Smooth muscle cell (in vitro differentiated cells): ENCODE results near the gene KRTAP29-1. TPM values are rescaled to one million over a fixed set of nuclear protein-coding genes. Genes with fewer than 3 reads are reported as not detected.

Experiments used
- DNase-seq: peaks from one replicate; lab custom pipeline; 2025; ENCODE audit not compliant: unreplicated experiment; lab: John Stamatoyannopoulos, UW
- H2AFZ ChIP-seq: fragments of 200-600 bp; sonication (generic); 2 replicates; pipeline ENCODE4 v1.6.0; 2016; ENCODE audit warnings: antibody characterized with exemption, low read depth, mild to moderate bottlenecking
- H3F3A ChIP-seq: fragments of 200-600 bp; sonication (generic); 2 replicates; pipeline ENCODE4 v1.6.0; 2017; ENCODE audit warnings: antibody characterized with exemption, low read depth
- H3K27ac ChIP-seq: fragments of 200-600 bp; sonication (generic); 2 replicates; pipeline ENCODE4 v1.5.1; 2016; ENCODE audit warnings: low read depth, mild to moderate bottlenecking
- H3K27me3 ChIP-seq: fragments of 200-600 bp; sonication (generic); 2 replicates; pipeline ENCODE4 v1.6.1; 2016; ENCODE audit warnings: low read depth, mild to moderate bottlenecking
- H3K36me3 ChIP-seq: fragments of 200-600 bp; sonication (generic); 2 replicates; pipeline ENCODE4 v1.5.1; 2016; ENCODE audit warnings: low read depth
- H3K4me1 ChIP-seq: fragments of 200-600 bp; sonication (generic); 2 replicates; pipeline ENCODE4 v1.5.1; 2016; ENCODE audit warnings: low read depth
- H3K4me2 ChIP-seq: fragments of 200-600 bp; sonication (generic); 2 replicates; pipeline ENCODE4 v1.6.0; 2016; ENCODE audit warnings: mild to moderate bottlenecking
- H3K4me3 ChIP-seq: fragments of 200-600 bp; sonication (generic); 2 replicates; pipeline ENCODE4 v1.5.1; 2016; ENCODE audit warnings: mild to moderate bottlenecking
- H3K79me2 ChIP-seq: fragments of 200-600 bp; sonication (generic); 2 replicates; pipeline ENCODE4 v1.6.0; 2016; ENCODE audit warnings: low read depth, mild to moderate bottlenecking
- H3K9ac ChIP-seq: fragments of 200-600 bp; sonication (generic); 2 replicates; pipeline ENCODE4 v1.6.0; 2016; ENCODE audit warnings: low read depth
- H3K9me3 ChIP-seq: fragments of 200-600 bp; sonication (generic); replicated peaks from 2 replicates; pipeline ENCODE4 v1.5.1; 2016; ENCODE audit warnings: low read depth
- H4K20me1 ChIP-seq: fragments of 200-600 bp; sonication (generic); 2 replicates; pipeline ENCODE4 v1.6.0; 2016; ENCODE audit warnings: low read depth
- WGBS: methylation state at CpG from one replicate; pipeline ENCODE4 v1.1.7; 2016; ENCODE audit warnings: low lambda C conversion rate; 5-methylcytosine and 5-hydroxymethylcytosine counted together
- polyA plus RNA-seq: library from polyadenylated mRNA; unstranded; fragments of >200 nt; fragmentation: Nextera tagmentation; extraction: Ambion mirVana; gene quantifications from 2 replicates; pipeline ENCODE4 v1.2.1, GENCODE V29; 2016
- small RNA-seq: library from RNA; depleted of rRNA; stranded (forward); fragments of <200 nt; gene quantifications from one replicate; pipeline ENCODE3, GENCODE V24; 2014
- total RNA-seq: library from RNA; depleted of rRNA; stranded (reverse); fragments of >200 nt; gene quantifications from 2 replicates; pipeline ENCODE4 v1.2.3, GENCODE V29; 2014
- TF ChIP-seq, protein P1 (sequence below): fragments of 200-600 bp; sonication (generic); IDR thresholded peaks from 2 replicates; pipeline ENCODE4 v1.5.1; 2017; ENCODE audit warnings: borderline replicate concordance, mild to moderate bottlenecking, antibody characterized with exemption; ENCODE audit not compliant: insufficient read depth, poor library complexity, severe bottlenecking

Gene KRTAP29-1
- total and polyA plus RNA-seq, 2 experiments from 2014 or later: not detected

DNA sequence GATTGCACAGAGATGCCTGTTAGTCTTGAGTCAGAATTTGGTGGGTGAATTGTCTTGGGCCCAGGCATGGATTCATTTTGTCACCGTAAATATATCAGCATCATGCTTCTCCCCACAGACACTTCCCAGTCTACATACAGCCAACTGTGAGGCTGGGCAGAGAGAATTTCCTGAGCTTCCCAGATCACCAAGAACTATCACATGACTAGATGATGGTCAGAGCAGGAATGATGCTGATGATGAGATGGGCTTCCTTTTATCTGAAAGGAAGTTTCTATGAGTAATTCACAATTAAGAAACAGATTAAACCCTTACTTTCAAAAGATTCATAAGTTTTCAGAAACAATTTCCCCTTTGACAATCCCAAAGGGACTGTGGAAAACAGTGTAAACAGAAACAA, 47.8 kb downstream of the KRTAP29-1 start:
- WGBS: 0% methylated on average over 1 of the region's 1 CpG
- Histone ChIP-seq H4K20me1 (no peaks in the 10 kb centered on the region), H3F3A (no peaks in the 10 kb centered on the region), H3K4me2 (no peak overlapping the region), H3K9me3 (no peaks in the 10 kb centered on the region), H3K4me3 (no peak overlapping the region), H3K4me1 (no peaks in the 10 kb centered on the region), H2AFZ (no peak overlapping the region), H3K9ac (no peak overlapping the region), H3K79me2 (no peaks in the 10 kb centered on the region), H3K27me3 (peaks cover 65% of the 10 kb centered on the region), H3K36me3 (no peaks in the 10 kb centered on the region), H3K27ac (no peak overlapping the region)
- TF ChIP-seq, protein P1, sequence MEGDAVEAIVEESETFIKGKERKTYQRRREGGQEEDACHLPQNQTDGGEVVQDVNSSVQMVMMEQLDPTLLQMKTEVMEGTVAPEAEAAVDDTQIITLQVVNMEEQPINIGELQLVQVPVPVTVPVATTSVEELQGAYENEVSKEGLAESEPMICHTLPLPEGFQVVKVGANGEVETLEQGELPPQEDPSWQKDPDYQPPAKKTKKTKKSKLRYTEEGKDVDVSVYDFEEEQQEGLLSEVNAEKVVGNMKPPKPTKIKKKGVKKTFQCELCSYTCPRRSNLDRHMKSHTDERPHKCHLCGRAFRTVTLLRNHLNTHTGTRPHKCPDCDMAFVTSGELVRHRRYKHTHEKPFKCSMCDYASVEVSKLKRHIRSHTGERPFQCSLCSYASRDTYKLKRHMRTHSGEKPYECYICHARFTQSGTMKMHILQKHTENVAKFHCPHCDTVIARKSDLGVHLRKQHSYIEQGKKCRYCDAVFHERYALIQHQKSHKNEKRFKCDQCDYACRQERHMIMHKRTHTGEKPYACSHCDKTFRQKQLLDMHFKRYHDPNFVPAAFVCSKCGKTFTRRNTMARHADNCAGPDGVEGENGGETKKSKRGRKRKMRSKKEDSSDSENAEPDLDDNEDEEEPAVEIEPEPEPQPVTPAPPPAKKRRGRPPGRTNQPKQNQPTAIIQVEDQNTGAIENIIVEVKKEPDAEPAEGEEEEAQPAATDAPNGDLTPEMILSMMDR: no peak
- DNase-seq: no peak

Small RNAs within 50 kb of the gene (small RNA-seq; reads per million reads assigned to genes)
- gene KRTAP9-10P: not detected

Other genes starting within 250 kb of the KRTAP29-1 start
Only the 30 nearest of the 37 such genes appear.
- not detected in 2 replicates for gene KRTAP4-16, start 200.6 kb downstream of the KRTAP29-1 start, total RNA-seq
- not detected in 2 replicates for gene KRTAP4-16, start 200.6 kb downstream of the KRTAP29-1 start, polyA plus RNA-seq
- gene KRTAP4-9, start 197.5 kb downstream of the KRTAP29-1 start, total RNA-seq: 1.7 TPM in 1 of 2 replicates, not detected in the other
- not detected in 2 replicates for gene KRTAP4-9, start 197.5 kb downstream of the KRTAP29-1 start, polyA plus RNA-seq
- gene KRTAP4-11, start 184.5 kb downstream of the KRTAP29-1 start, total RNA-seq: not detected in 2 replicates
- not detected in 2 replicates for gene KRTAP4-11, start 184.5 kb downstream of the KRTAP29-1 start, polyA plus RNA-seq
- gene KRTAP4-12, start 178.7 kb downstream of the KRTAP29-1 start, total RNA-seq: not detected in 2 replicates
- not detected in 2 replicates for gene KRTAP4-12, start 178.7 kb downstream of the KRTAP29-1 start, polyA plus RNA-seq
- gene KRTAP4-6, start 162.3 kb downstream of the KRTAP29-1 start, total RNA-seq: not detected in 2 replicates
- gene KRTAP4-6, start 162.3 kb downstream of the KRTAP29-1 start, polyA plus RNA-seq: not detected in 2 replicates
- gene KRTAP4-5, start 153.0 kb downstream of the KRTAP29-1 start, total RNA-seq: not detected in 2 replicates
- gene KRTAP4-5, start 153.0 kb downstream of the KRTAP29-1 start, polyA plus RNA-seq: not detected in 2 replicates
- gene KRTAP4-4, start 142.1 kb downstream of the KRTAP29-1 start, total RNA-seq: not detected in 2 replicates
- not detected in 2 replicates for gene KRTAP4-4, start 142.1 kb downstream of the KRTAP29-1 start, polyA plus RNA-seq
- not detected in 2 replicates for gene KRTAP4-3, start 134.6 kb downstream of the KRTAP29-1 start, total RNA-seq
- gene KRTAP4-3, start 134.6 kb downstream of the KRTAP29-1 start, polyA plus RNA-seq: not detected in 2 replicates
- gene KRTAP4-2, start 124.6 kb downstream of the KRTAP29-1 start, total RNA-seq: not detected in 2 replicates
- not detected in 2 replicates for gene KRTAP4-2, start 124.6 kb downstream of the KRTAP29-1 start, polyA plus RNA-seq
- not detected in 2 replicates for gene KRTAP4-1, start 117.9 kb downstream of the KRTAP29-1 start, total RNA-seq
- not detected in 2 replicates for gene KRTAP4-1, start 117.9 kb downstream of the KRTAP29-1 start, polyA plus RNA-seq
- gene KRTAP9-1, start 113.0 kb downstream of the KRTAP29-1 start, total RNA-seq: not detected in 2 replicates
- gene KRTAP9-1, start 113.0 kb downstream of the KRTAP29-1 start, polyA plus RNA-seq: not detected in 2 replicates
- not detected in 2 replicates for gene KRTAP9-2, start 76.2 kb downstream of the KRTAP29-1 start, total RNA-seq
- gene KRTAP9-2, start 76.2 kb downstream of the KRTAP29-1 start, polyA plus RNA-seq: not detected in 2 replicates
- gene KRTAP9-3, start 70.4 kb downstream of the KRTAP29-1 start, total RNA-seq: not detected in 2 replicates
- not detected in 2 replicates for gene KRTAP9-3, start 70.4 kb downstream of the KRTAP29-1 start, polyA plus RNA-seq
- gene KRTAP9-8, start 64.9 kb downstream of the KRTAP29-1 start, total RNA-seq: not detected in 2 replicates
- not detected in 2 replicates for gene KRTAP9-8, start 64.9 kb downstream of the KRTAP29-1 start, polyA plus RNA-seq
- not detected in 2 replicates for gene KRTAP9-4, start 53.2 kb downstream of the KRTAP29-1 start, total RNA-seq
- gene KRTAP9-4, start 53.2 kb downstream of the KRTAP29-1 start, polyA plus RNA-seq: not detected in 2 replicates
- not detected in 2 replicates for gene KRTAP9-9, start 47.5 kb downstream of the KRTAP29-1 start, total RNA-seq
- gene KRTAP9-9, start 47.5 kb downstream of the KRTAP29-1 start, polyA plus RNA-seq: not detected in 2 replicates
- not detected in 2 replicates for gene KRTAP9-6, start 37.5 kb downstream of the KRTAP29-1 start, total RNA-seq
- gene KRTAP9-6, start 37.5 kb downstream of the KRTAP29-1 start, polyA plus RNA-seq: not detected in 2 replicates
- gene KRTAP9-7, start 27.2 kb downstream of the KRTAP29-1 start, total RNA-seq: not detected in 2 replicates
- gene KRTAP9-7, start 27.2 kb downstream of the KRTAP29-1 start, polyA plus RNA-seq: not detected in 2 replicates
- gene KRTAP16-1, start 6.5 kb upstream of the KRTAP29-1 start, total RNA-seq: not detected in 2 replicates
- not detected in 2 replicates for gene KRTAP16-1, start 6.5 kb upstream of the KRTAP29-1 start, polyA plus RNA-seq
- gene KRTAP17-1, start 12.9 kb upstream of the KRTAP29-1 start, total RNA-seq: not detected in 2 replicates
- not detected in 2 replicates for gene KRTAP17-1, start 12.9 kb upstream of the KRTAP29-1 start, polyA plus RNA-seq
- 0.09 TPM in 1 of 2 replicates, not detected in the other for gene KRT33A, start 48.0 kb upstream of the KRTAP29-1 start, total RNA-seq
- gene KRT33A, start 48.0 kb upstream of the KRTAP29-1 start, polyA plus RNA-seq: not detected in 2 replicates
- 2.3 and 2.7 TPM in 2 replicates for gene KRT33B, start 67.0 kb upstream of the KRTAP29-1 start, total RNA-seq
- gene KRT33B, start 67.0 kb upstream of the KRTAP29-1 start, polyA plus RNA-seq: 1.1 and 1.8 TPM in 2 replicates
- 18.6 and 23.1 TPM in 2 replicates for gene KRT34, start 79.5 kb upstream of the KRTAP29-1 start, total RNA-seq
- gene KRT34, start 79.5 kb upstream of the KRTAP29-1 start, polyA plus RNA-seq: 5.3 and 8.5 TPM in 2 replicates
- gene KRT31, start 94.8 kb upstream of the KRTAP29-1 start, total RNA-seq: not detected in 2 replicates
- gene KRT31, start 94.8 kb upstream of the KRTAP29-1 start, polyA plus RNA-seq: not detected in 2 replicates
- 0.18 and 0.40 TPM in 2 replicates for gene KRT37, start 121.7 kb upstream of the KRTAP29-1 start, total RNA-seq
- gene KRT37, start 121.7 kb upstream of the KRTAP29-1 start, polyA plus RNA-seq: not detected in 2 replicates
- gene KRT38, start 138.1 kb upstream of the KRTAP29-1 start, total RNA-seq: not detected in 2 replicates
- gene KRT38, start 138.1 kb upstream of the KRTAP29-1 start, polyA plus RNA-seq: not detected in 2 replicates
- not detected in 2 replicates for gene KRT32, start 164.5 kb upstream of the KRTAP29-1 start, total RNA-seq
- gene KRT32, start 164.5 kb upstream of the KRTAP29-1 start, polyA plus RNA-seq: not detected in 2 replicates
- not detected in 2 replicates for gene KRT35, start 178.3 kb upstream of the KRTAP29-1 start, total RNA-seq
- gene KRT35, start 178.3 kb upstream of the KRTAP29-1 start, polyA plus RNA-seq: not detected in 2 replicates
- gene KRT36, start 187.1 kb upstream of the KRTAP29-1 start, total RNA-seq: 0.09 and 1.1 TPM in 2 replicates
- not detected in 2 replicates for gene KRT36, start 187.1 kb upstream of the KRTAP29-1 start, polyA plus RNA-seq
- gene KRT13, start 202.8 kb upstream of the KRTAP29-1 start, total RNA-seq: 3.7 and 5.2 TPM in 2 replicates
- 1.7 and 3.8 TPM in 2 replicates for gene KRT13, start 202.8 kb upstream of the KRTAP29-1 start, polyA plus RNA-seq